Limb (tissue), 2 donors: Measurements from ENCODE around the gene ZC3H13.
"Not testable (repeated sequence)": the region's sequence is repeated elsewhere in the genome, so short reads cannot be mapped to it uniquely, and the experiment has no call there.

Experiments used
- DNase-seq, 2 donors: peaks; one replicate each; pipeline ENCODE4 v3.0.0-alpha.2; 2016; ENCODE audit errors: extremely low spot score in 2 of 2

Gene ZC3H13

DNA sequence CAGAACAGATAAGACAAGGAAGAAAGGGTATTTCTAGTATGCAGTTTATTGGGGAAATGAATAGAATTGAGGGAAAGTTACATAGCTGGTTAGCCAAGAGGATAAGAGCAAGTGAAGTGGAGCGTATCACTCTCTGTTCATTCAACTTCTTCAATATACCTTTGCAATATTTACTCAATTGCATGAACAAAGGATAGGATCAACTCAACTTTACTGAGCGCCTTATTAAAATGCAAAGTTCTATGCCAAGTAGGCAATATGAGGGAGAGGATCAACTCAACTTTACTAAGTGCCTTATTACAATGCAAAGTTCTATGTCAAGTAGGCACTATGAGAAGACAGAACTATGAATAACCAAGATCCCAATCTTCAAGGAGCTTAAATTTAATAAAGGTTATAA lies 43.9 kb downstream of the ZC3H13 start:
- DNase-seq: no peak

DNA sequence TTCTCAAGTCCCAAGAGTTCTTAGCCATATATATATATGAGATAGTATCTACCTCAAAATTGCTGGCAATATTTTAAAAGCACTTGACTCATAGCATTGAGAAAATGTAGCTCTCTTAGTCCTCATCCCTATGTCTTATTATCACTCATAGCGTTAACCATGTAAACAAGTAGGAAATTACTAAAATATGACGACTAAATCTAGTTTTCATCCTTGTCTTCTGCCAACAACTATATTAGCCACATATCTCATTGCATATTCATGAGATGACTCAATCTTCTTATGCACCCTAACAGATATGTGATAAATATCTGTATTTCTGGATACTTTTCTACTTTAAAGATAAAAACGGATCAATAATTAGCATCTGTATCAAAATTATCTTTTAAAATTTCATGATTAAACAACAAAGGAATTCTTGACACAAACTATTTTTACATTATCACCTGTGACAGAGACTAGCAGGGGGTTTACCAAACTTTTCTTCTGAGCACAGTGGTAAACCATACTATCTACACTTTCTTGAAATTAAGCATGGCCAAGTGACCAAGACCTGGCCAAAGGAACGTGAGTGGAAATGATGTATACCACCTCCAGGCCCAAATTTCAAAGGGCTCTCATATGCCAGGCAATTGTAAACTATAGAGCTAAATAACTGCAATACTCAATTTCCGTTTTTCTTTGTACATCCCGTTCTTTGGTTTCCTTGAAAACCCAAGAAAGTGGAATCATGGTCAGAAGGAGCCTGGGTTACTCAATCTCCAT lies 45.7 kb downstream of the ZC3H13 start:
- DNase-seq: no peak

DNA sequence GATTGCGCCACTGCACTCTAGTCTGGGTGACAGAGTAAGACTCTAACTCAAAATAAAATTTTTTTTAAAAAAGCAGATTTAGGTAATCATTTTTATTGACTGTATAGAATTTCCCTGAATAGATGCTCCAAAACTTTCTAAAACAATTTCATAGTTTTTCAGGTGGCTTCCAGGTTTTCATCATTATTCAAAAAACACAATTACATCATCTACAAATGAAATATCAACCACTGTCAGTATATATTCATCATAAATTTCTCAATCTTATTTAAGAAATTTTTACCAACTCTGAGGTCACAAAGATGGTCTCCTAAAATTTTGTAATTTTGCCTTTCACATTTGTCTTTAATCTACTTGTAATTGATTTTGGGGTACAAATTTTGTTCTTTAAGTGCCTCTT lies 48.1 kb downstream of the ZC3H13 start:
- DNase-seq: no peak

DNA sequence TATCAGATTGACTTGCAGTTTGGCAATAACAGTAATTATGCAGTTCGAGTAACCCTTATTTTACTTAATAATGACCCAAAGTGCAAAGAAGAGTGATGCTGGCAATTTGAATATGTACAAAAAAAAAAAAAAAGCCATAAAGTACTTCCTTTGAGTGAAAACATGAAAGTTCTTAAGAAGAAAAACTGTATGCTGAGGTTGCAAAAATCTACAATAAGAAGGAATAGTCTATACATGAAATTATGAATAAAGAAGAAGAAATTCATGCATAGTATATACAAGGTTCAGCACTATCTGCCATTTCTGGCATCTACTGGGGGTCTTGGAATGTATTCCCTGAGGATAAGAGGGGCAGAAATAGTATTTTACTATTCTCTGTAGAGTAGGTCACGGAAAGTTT lies 55.9 kb downstream of the ZC3H13 start:
- no peak for DNase-seq

DNA sequence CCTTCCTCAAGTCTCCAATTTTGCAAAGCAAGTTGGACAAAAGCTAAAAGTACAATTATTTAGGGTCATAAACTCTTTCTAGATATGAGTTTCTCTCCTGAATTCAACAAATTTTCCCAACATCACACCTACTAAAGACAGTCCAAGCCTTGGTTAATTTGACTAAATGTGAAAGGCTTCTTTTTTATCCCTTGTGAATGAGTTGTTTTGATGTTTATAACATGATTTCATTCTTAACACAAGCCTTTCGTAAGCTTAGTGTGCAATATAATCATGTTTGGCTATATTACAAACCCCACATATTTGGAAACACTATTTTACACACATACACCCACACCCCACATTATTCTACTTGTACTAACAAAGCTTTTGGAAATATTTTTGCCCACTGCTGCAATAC lies 57.3 kb downstream of the ZC3H13 start:
- no peak for DNase-seq

DNA sequence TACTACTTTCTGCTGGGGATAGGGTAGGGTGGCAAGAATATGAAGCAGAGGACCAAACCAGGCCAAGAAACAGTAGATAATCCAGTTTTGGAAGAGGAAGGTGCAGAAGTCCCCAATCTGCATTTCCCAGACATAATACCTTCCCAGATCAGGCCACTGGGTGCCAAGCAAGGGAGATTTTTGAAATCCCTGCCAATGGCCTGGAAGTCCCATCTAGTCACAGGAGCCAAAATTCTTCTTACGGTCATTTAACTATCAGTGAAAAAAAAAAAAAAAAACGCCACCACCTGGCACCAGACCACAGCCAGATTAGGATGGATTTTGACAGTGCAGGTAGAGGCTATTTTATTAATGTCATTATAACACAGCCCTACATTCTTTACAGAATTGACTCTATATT lies 57.8 kb downstream of the ZC3H13 start:
- no peak for DNase-seq

DNA sequence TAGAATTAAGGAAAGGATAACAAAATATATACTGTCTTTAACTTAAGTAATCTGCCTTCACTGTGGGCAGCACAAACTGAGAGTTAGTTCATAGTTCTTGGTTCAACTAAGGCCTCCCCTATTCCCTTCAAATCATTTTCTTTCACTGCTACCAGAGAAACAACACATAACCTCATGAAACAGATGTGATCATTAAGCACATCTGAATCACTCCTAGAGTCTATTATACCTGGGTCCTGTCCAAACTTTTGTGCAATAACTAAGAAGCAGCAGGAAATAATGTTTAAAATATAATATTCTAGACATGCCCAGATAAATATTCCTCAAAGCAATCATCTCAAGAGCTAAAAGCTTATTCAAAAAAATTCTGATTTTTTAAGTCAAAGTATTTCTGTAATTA lies 62.9 kb downstream of the ZC3H13 start:
- DNase-seq: no peak

DNA sequence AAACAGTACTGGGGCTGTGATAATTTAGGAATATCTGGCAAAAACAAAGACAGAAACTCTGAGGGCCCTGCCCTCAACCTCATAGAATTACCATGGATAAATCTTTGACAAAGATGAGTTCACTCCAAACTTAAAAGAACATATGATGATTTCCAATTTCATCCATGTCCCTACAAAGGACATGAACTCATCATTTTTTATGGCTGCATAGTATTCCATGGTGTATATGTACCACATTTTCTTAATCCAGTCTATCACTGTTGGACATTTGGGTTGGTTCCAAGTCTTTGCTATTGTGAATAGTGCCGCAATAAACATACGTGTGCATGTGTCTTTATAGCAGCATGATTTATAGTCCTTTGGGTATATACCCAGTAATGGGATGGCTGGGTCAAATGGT lies 71.4 kb downstream of the ZC3H13 start:
- DNase-seq: not testable (repeated sequence)

DNA sequence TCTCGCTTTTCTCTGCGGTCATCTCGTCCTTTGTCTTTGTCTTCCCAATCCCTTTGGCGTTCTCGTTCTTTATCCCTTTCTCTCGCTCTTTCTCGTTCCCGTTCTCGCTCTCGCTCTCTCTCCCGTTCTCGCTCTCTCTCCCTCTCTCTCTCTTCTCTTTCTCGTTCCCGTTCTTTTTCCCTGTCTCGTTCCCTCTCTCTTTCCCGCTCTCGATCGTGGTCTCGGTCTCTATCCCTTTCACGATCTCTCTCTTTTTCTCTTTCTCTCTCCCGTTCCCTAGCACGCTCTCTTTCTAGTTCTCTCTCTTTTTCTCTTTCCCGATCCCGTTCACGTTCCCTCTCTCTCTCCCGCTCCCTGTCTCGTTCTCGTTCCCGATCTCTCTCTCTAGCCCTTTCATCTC lies 77.2 kb downstream of the ZC3H13 start:
- DNase-seq: no peak

DNA sequence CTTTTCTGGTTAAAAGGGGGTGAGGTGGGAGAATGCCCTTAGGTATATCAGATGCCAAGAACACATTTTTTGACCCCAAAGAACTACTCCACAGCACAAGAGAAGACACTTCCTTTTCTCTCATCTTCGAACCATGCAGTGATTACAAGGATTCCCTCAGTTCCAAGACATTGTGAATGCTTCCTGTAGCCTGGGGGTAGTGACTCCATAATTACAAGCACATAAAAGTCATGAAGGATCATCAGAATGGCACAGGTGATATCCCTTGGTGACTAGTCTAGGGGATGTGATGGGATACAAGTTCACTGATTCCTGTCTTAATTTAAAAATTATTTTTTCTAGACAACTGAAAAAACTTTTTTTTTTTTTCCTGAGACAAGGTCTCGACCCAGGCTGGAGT lies 78.0 kb downstream of the ZC3H13 start:
- DNase-seq: no peak

DNA sequence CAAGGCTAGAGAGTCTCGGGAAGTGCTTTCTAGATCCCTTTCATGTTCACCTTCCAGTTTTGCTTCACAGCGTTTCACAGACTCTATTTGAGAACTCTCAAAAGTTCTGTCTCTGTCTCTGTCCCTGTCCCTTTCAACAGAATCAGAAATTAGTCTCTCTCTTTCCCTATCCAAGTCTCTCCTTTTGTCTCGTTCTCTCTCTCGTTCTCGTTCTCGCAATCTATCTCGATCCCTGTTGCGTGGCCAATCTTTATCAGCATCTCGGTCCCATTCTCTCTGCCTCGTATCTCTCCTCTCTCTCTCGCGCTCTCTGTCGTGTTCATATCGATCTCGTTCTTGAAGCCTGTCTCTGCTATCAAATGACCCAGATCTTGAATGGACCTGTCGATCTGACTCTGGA lies 85.0 kb downstream of the ZC3H13 start:
- DNase-seq: no peak

DNA sequence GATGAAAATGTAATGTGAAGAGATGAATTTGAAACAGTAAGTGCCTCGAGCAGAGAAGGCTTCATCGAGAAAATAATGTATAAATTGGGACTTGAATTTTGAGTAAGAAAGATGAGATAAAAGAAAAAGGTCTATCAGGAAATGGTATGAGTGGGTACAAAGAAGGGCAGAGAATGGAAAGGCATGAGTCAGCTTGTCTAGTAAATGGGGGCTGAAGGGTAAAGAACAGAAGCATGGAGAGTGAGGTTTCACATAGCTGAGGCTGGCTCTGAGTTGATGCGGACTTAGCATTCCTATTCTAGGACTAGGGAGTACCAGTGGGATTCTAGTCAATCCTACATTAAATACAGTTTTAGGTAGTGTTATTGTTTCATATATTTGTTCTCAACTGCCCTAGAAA lies 85.8 kb downstream of the ZC3H13 start:
- DNase-seq: no peak

DNA sequence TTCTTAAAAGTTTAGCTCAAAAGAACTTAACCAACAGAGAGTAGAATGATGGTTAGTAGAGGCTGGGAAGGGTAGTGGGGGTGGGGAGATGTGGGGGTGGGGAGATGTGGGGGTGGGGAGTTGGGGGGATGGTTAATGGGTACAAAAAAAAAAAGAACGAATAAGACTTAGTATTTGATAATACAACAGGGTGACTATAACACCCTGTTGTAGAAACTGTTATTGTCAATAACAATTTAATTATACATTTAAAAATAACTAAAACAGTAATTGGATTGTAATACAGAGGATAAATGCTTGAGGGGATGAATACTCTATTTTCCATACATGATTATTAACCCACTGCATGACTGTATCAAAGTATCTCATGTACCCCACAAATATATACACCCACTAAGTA lies 91.1 kb downstream of the ZC3H13 start:
- no peak for DNase-seq

DNA sequence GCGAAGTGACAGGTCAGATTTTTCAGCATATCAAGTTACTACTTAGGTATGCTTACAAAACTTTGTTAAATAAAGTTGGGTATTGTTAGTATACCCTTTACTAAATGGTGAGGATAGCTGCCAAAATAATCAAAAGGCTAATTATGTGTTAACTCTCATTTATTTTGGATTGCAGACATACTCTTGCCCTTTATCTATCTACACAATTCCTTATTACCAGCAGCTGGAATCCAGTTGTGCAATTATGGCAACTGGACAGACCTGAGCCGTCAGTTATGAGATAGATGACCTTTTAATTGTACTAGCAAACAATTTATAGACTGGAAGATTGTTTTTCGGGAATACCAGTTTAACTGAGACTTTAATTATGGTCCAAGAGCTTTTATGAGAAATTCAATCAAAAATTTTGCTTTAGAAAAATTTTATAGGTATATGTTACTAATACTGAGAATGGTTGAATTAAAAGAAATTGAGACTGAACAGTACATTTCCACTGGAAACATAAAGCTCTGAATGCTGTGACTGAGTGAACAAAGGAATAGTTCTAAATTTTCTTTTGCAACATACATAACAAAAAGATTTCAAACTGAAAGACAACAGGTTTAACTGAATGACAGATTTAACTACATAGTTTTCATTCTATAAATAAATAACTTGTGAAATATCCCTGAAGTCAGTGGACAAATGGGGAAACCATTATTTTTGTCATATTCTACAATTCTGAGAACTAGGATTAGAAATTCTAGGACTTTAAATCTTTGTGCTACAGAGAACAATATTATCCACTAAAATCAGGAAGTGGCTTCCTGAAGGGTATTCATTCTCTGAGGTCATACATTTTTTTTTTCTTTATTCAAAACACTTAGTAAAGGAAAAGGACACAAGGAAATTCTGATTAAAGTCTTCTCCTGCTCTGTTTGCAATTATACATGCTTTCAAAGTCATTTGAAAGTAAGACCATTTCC lies 97.4 kb downstream of the ZC3H13 start:
- DNase-seq: no peak

DNA sequence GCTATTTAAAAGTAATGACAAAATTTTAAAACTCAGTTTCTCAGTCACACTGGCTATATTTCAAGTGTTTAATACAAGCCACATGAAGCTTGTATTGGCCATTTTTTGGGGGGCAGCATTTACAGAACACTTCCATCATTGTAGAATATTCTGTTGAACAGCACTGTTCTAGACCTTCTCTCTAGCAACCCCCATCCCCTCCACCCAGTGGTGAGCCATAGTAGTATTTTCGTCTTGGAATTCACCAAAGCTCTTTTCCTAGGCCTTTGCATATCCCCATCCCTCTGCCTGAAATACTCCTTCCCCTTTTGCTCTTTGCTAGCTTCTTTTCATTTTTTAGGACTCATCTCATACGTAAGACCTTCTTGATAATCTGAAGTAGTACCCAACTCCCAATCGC lies 99.5 kb downstream of the ZC3H13 start:
- no peak for DNase-seq

DNA sequence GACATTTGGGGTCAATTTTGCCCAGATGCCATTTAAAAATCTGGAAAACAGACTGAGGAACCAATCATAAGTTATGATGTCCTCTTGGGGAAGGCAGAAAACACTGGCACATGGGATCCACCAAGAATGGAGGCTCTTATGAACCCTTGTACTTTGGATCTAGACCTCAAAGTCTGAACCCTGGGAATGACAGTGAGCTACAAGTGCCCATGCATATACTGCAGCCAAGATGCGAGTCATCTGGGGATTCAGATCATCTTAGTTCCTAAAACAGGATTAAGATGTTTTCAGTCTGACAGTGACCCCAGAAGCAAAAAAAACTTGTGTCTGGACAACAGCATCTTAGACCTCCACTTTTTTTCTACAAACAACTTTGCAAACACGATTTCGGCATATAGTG lies 100.8 kb downstream of the ZC3H13 start:
- no peak for DNase-seq

DNA sequence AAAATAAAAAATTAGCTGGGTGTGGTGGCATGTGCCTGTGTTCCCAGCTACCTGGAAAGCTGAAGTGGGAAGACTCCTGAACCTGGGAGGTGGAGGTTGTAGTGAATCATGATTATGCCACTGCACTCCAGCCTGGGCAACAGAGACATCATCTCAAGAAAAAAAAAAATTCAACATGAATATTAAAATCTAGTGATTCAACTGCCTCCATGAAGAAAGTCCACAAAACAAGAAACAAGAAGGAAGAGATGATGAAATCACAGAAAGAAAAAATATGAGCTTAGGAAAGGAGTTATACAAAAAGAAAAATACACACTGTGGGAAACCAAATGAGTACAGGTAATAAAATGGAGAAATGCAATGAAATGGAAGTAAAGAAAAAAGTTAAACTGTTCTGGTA lies 101.4 kb downstream of the ZC3H13 start:
- DNase-seq: no peak

DNA sequence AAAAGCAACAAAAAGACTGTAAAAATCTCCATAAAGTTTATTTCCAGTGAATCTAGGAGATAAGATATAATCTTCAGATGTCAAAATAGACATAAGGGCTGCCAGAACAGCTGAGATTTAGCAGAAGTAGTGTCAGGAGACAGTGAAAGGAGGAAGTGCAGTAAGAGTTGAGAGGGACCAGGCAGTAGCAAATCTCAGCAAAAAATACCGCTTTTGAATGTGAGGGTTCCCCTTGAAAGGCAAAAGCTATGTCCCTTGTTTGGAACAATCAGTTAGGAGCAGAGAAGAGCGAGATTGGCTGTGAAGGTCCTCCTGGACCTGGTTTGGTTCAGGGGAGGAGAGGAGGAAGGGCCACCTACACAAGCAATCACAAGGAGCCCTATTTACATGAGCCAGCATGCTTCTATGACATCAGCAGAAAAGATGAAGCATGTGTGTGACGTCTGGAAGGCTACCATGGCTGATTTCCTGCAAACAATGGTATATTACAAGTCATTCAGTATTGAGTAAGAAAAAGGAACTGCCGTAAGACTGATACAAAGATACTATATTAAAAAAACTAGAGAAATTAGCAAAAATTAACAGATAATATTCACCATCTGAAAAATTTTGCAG lies 102.1 kb downstream of the ZC3H13 start:
- DNase-seq: no peak

DNA sequence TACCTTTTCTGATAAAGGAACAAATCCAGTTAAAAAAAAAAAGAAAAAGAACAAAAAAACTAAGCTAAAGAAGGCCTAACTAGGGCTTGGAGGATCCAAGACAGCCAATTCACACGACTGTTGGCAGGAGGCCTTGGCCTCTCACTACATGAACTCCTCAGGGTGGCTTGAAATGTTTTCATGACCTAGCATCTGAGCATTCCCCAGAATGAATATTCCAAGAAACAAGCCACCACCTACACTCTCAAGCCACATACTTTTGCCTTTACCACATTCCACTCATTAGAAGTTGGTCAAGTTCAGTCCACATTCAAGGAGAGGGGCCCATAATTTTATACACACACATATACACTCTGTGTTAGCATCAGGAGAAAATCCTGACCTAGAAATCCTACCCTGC lies 103.4 kb downstream of the ZC3H13 start:
- DNase-seq: no peak

DNA sequence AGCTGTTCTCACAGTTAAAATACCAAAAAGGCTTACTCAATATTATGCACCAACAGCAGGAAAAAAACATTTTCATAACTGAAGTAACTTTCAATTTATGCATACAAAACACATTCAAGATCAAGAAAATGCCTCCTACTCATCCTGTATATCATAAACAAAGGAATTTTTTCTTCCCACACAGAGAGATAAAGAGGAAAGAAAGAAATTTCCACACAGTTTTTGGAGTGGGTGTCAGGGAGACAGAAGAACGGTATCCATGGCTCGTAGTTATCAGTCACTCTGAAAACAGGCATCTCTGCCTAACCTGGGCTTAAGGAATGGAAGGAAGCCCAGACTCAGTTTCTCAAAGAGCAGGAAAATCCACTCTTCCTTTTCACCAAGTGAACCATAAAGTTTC lies 108.6 kb downstream of the ZC3H13 start:
- DNase-seq: no peak

DNA sequence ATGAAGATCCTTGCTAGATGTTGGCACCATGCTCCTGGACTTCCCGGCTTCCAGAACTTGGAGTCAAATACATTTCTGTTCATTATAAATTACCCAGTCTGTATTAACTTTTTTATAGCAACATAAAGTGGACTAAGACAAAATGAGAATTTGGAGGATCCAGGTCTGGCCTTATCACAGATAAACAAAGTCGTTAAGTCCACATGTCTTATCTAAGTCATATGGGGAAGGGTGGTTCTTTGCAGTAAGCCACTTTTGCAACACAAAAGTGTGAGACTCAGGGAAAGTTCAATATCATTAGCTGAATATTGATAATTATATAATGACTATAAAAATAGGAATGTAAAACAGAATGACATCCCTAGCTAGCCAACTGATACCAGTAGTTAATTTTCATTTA lies 109.4 kb downstream of the ZC3H13 start:
- no peak for DNase-seq

DNA sequence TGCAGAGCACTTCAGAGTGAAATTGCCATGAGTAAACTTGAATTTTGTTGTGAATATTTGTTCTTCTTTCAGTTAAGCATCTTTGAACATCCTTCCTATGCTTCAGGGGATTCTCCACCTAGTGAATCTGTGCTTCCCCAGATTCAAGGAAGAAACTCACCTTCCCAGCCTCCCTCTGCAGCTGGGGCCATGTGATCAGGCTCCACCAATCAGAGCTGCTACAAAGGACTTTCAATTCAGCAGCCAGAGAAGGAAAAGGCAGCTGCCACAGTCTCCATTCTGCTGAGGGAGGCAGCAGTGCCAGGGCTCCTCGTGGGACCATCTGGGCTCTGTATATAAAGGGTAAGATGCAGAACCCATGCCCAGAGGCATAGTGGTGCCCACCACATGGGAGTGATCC lies 111.3 kb downstream of the ZC3H13 start:
- DNase-seq: no peak
